ENCODE measurements around the gene NCOA6. TPM values are rescaled to one million over a fixed set of nuclear protein-coding genes. Genes with fewer than 3 reads are reported as not detected.
"Not testable (repeated sequence)": the region's sequence is repeated elsewhere in the genome, so short reads cannot be mapped to it uniquely, and the experiment has no call there.

NCOA6 gene
- total RNA-seq, 1 donor from 2014 or later, result 23.1 TPM

- ATAC-seq, result no peak
Measured at GRCh38 chr20:34717230-34718095, 108.0 kb downstream of the NCOA6 start.

- ATAC-seq, result no peak
Measured at GRCh38 chr20:34716921-34717229, 108.6 kb downstream of the NCOA6 start.

- ATAC-seq, result peak; percentile 52
Measured at GRCh38 chr20:34715384-34715783, 110.1 kb downstream of the NCOA6 start.

DNA sequence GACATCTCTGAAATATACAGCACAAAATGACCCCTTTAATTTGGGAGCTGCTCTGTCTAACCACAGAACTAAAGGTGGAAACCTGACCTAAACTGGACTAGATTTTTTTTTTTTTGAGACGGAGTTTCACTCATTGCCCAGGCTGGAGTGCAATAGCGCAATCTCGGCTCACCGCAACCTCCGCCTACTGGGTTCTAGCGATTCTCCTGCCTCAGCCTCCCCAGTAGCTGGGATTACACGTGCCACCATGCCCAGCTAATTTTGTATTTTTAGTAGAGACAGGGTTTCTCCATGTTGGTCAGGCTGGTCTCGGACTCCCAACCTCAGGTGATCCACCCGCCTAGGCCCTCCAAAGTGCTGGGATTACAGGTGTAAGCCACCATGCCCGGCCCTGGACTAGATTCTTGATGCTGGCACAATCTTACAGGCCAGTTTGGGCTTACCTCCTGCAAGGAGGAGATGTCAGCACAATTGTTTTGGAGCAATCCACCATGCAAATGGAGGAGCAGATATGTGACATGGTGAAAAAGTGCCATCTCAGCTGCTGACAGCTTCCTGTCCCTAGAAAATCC is 111.4 kb downstream of the NCOA6 start:
- ATAC-seq, result not testable (repeated sequence)

GRCh38 chr20:34713194-34713943 is 112.1 kb downstream of the NCOA6 start:
- ATAC-seq, result peak; percentile 38

- ATAC-seq, result no peak
Measured at GRCh38 chr20:34712525-34713192, 112.8 kb downstream of the NCOA6 start.

GRCh38 chr20:34711813-34712430 is 113.5 kb downstream of the NCOA6 start:
- ATAC-seq, result no peak

DNA sequence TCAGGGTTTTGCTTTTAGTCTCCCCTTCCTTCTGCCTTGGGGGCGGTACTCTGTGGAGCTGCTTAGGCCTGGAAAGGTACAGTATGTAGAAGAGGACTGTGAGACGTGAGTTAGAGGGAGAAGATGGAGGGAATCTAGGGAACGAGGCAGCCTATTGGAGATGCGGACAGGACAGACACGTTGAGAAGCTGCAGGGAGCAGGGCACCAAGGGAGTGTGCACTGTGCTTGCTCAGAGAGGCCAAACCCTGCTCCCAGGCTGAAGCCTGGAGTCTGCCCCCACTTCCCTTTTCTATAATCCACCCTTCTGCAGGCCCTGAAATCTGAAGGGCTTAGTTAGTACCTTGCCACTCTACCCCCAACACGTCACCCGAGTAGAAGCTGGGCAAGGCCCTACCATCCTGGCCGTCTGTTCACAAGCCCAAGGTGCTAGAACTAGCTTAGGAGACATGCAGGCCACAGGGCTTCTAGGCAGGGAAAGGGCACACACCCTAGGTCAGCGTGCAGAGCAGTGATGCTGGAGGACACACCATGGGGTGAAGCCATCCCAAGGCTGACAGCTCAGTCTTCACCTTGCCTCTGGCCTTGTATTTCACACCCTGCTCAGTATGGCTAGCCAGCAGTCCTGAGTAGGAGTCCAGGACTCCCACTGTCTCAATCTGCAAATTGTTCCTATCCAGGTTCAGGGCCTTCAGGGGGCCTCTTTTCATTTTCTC is 114.4 kb downstream of the NCOA6 start:
- ATAC-seq, result no peak

- no peak for ATAC-seq
Measured at GRCh38 chr20:34710568-34710839, 114.9 kb downstream of the NCOA6 start.

GRCh38 chr20:34709831-34710567 is 115.5 kb downstream of the NCOA6 start:
- ATAC-seq, result peak; percentile 38

DNA sequence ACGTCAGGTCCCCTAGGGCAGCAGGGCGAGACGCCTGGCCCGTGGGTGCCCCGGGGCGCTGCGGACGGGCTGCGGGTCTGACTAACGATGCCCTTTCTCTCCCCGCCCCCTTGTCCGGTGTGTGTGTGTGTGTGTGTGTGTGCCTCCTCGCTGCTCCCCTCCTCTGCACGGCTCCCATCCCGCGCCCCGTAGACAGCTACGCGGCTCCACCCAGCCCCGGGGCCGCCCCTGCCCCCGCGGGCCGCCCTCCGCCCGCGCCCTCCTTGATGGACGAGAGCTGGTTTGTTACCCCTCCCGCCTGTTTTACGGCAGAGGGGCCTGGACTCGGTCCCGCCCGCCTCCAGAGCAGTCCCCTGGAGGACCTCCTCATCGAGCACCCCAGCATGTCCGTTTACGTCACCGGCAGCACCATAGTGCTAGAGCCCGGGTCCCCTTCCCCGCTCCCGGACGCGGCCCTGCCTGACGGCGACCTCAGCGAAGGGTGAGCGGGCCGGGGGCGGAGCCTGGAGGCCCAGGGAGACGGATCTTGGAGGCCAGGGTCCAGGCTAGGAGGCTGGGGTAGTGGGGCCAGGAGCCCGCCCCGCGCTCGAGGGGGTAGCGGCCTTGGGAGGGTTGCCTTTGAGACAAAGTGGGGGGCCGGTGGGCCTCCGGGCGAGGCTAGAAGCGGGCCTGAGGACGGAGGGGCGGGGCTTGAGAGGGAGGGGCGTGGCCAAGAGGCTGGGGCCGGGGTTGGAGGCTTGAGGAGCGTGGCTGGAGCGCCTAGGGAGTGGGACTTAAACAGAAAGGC is 116.2 kb downstream of the NCOA6 start:
- ATAC-seq, result peak; percentile 54

DNA sequence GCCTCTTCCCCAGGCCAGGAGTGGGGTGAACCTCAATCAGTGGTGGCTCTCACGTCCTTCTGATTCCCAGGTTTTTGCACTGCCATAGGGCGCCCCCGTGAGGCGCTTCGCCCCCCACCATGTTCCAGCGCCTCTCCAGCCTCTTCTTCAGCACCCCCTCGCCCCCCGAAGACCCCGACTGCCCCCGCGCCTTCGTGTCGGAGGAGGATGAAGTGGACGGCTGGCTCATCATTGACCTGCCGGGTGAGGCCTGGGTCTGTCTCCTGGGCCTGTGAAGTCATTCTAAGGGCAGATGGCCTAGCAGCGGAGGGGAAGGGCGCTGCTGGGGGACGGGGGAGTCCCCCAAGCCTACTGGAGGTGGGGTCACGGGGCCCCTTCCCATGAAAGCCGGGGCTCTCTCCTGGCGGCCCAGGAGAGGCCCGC is 116.8 kb downstream of the NCOA6 start:
- no peak for ATAC-seq

DNA sequence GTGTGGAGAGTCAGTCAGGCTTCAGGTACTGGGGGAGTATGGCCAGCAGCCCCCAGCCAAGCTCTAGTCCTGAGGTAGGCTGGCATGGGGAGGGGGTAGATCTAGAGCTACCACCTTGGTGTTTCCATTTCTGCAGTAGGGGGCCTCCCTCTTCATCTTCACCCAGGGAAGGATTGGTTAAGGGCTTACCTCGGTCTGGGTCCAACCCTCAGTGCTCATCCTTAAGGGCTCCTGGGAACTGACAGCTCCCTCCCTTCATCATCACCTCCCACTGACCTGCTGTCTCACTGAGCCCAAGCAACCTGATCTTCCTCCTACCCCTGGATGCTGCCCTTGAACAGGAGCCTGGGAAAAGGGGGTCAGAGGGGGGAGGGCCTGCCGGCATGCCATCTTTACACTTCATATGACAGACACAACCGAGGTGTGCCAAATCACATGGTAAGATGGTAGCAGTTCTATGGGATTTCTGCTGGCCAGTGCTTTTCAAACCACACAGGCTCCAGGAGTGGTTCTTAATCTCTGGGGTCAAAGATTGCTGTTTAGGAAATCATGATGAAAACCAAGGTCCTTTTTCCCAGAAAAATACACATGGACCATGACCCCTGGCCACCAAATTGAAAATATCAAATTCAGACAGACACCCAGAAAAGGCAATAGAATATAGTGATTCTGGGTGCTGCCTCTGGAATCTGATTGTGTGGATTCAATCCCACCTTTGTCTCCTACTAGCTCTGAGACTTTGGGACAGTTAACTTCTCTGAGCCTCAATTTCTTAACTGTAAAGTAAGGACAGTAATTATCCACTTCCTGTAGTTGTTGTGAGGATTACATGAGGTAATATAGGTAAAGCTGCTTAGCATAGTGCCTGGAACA is 118.3 kb downstream of the NCOA6 start:
- ATAC-seq, result no peak

DNA sequence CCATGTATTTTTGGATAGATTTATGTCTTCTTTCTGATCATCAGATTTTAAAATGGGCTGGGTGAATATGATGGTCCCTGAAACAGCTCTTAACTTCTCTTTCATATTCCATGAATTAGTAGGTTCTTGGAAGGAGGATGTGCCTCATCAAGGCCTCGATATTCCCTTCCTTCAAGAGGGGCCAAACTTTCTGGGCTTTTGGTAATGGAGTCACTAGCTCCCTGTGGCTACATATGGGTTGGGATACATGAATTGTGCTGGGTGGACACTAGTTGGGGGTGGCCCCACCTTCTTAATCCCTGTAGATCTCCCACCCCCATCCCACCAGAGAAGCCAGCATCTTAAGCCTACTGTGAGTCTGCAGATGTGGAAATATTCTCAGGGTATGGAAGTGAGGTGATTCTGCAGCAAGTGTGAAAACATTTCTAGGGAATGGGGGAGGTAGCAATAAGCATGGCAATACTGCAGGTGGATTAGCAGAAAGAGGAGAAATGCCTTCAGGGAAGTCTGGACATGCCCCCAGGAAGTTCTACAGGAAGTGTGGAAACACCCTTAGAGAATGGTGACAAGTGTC is 119.1 kb downstream of the NCOA6 start:
- no peak for ATAC-seq

DNA sequence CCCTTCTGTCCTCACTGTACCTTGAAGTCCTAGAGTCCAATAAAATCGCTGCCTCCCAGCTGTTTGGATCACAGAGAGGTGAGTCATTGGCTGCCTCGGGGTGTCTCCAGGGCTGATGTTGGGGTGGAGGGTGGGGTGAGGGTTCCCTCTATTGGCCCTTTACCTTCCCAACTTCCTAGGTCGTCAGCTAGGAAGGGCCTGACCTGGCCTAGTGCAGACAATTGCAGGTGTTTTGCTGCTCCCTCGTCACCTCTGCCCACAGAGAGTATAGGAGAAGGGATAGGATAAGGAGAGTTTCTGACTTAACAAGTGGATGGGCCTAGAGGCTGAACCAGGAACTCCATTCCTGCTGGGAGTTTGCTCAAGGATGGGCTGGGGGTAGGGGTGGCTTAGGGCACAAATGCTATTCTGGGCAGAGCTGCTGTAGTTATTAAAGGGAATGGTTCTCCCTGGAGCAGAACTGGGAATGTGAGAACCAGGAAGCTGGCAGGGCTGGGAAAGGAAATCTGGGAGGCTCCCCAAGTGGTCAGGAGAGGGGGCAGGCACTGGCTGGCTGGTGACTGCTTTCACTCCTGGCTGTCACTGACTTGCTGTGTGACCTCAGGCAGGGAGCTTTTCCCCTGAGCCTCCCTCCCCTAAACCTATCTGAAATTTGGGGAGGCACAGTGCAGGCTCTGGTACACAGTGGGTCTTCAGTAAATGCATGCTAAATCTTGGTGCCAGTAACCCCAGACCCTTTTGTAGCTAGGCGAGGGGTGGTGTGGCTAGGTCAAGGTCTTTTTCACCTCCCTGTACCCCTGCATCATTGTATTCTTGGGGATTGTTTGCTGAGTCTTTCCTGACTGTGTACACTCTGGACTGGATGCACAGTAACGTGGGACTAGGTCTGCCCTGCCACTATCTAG is 119.8 kb downstream of the NCOA6 start:
- peak; percentile 45 for ATAC-seq

DNA sequence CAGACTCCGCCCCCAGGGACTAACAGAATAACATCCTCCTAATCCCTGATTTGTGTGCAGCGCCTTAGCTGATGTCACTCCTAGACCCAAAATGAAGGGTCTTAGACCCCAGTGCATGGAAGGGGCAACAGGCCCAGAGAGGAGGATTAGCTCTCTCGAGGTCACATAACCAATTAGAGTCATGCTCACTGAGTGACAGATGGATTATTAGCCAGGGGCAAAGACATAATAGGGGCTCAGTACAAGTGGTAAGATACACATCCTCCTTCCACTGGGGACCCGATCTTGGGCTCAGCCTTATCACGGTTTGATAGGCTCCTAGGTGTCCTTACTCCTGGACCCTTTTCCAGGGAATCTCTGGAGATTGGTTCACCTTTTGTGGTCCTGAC is 120.4 kb downstream of the NCOA6 start:
- ATAC-seq, result no peak

- peak; percentile 70 for ATAC-seq
Measured at GRCh38 chr20:34704177-34705007, 121.1 kb downstream of the NCOA6 start, which contains the start of gene TP53INP2. Gene TP53INP2, plus strand, starts transcription at chr20:34704344. Its CDS starts 4,396 bp downstream, at chr20:34708740.
